ENCODE results near the gene RBM18.

RBM18 gene

DNA sequence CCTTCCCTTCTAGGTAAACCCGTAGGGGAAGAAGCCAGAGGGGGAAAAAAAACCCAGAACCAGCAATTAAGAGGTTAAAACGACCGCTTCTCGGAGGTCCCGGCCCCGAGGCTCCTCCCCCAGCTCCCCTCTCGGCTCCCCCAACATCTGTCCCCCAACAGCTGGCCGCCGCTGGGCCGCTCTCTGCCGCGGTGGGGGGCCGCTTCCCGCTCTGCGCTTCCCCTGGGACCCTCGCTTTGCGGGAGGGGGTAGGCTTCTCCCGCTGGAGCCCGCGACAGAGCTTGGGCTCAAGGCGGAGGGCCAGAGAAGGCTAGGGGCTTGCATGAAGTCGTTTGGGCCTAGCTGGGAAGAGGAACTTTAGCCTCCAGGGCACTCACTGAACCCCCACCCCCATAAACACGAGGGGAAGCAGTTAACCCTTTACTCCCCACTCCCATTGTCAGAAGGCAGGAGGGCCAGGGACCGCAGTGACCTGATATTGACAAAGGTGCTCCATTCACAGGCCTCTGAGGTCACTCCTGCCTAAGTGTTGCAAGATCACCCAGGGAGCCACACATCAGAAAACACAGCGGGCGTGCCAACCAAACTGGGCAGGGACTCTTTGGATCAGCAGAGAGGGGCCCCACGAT is 43.3 kb downstream of the RBM18 start:
- DNase-seq (ENCODE audit: low read depth): no peak

DNA sequence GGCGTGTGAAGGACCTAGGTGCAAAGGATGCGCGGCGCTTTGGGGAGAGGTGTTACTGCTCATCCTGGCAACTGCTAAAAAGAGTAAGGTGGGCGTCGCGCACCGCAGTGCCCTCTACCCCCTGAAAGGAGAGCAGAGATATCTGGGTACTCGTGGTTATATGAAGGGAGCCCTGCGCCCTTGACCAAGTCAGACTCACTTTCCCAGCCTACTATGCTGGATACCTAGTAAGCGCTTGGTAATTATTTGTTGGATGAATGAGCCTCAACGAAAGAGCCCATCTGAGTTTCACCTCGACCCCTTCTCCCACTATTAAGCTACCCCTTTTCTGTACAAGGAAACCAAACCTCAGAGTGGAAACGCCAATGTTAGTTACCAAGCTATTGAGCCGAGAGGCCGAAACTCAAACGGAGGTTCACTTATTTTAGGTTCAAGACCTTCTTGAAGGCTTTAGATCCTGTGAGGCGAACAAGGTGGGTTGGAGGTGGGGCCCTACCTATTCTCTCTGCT is 43.9 kb downstream of the RBM18 start:
- no peak for DNase-seq (ENCODE audit: low read depth)

DNA sequence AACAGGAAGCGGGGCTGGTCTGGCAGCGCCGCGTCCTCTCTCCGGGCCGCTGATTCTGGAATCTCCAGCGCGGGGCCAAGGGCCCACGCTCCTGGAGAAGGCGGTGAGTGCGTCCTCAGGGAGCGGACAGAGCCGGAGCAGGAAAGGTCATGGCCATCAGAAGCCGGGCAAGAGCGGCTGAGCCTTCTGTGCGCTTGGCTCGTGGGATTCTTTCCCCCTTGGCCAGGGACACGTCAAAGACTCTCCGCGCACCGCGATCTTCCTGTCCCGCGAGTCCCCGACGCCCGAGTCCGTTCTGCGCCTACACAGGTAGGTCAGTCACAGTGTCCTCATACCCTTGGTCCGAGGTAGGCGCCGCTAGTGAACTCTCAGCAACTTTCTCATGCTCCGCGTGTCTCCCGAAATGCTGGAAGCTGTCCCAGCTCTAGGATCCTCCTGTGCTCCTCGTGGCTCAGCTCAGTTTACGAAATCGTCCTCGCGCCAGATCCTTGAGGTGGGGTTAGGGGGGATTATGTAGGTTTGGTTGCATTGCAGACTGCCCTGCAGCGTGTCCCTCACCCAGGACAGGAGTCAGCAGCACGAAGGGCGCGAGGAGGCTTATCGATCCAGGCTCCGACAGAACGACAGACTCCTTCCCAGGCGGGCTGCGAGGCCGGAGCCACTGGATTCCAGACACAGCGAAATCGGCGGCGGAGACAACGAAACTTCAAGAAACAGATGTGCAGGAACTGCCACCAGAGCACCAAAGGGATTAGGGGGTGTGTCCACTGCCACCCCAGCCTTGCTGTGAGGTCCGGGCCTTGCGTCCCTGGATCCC is 44.6 kb downstream of the RBM18 start:
- DNase-seq (ENCODE audit: low read depth): no peak

DNA sequence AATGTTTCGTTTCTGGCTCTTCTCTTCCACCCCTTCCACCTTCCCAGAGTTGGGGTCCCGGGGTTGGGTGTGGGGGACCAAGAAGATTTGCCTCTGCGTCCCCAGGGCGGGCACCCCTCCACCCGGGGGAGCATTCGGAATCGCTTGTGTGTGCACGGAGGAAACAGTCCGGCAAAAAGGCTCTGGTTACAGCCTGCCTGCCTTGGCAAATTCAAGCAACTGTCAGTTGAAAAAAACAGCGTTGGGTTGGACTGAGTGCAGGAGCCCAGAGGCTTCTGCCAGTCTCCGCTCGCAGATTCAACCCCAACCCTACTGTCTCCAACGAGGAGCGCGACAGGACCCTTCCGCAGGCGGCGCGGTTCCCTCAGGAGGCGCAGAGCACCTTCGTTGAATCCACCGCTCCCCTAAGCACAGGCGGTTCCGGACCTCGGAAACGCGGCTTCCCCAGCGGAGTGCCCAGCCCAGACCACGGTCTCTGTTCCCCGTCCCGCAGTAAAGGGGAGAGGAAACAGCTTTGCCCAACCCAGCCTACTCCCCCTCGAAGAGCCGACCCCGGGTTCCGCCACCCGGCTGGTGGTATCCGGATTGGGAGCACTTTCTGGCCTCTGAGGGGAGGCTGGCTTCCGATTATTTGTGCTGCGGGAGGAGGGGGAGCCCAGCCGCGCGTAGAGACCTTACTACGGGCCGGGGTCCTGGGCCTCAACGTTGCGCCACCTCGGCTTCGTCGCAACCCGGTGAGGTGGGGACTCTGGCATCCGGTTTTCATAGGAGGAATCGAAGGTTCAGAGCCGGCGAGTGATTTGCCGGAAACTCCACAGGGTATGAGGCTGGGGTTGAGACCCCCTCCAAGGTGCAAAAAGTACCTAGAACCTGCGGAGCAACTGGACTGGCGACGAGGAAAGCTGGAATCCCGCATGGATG is 45.4 kb downstream of the RBM18 start:
- DNase-seq (ENCODE audit: low read depth): no peak

DNA sequence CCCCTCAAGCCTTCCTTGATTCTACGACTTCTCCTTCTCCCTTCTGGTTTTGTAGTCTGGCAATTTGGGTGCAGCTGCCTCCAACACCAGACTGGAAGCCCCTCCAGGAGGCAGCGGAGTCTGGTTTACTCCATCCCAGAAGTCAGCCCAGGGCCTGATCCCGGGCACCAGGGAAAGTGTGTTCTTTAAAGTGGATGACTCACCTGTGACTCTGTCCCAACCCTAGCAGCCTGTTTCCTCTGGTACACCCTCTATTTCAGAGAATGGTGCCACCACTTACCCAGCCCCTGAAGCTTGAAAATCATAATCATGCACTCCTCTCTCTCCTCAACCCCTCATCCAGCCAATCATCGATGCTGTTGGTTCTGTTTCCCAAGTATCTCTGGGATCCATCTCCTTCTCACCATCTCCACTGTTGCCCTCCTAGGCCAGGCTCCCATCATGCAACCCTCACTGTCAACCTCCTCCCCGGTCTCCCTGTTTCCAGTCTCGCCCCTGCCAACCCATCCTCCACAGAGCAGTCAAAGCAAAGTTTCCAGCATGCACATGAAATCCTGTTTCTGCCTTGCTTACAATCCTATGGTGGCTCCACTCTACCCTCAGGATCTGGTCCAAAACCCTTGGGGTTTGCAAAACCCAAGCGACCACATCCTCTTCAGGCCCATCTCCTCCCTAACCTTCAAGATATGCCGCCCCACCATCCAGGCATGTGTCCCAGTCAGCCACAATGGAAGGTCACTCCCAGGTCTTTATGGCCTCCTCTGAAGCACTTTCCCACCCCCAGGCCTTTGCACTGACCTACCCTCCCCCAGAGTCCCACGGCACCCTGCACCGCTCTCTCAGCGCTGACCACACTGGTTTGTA is 46.3 kb downstream of the RBM18 start:
- no peak for DNase-seq (ENCODE audit: low read depth)

DNA sequence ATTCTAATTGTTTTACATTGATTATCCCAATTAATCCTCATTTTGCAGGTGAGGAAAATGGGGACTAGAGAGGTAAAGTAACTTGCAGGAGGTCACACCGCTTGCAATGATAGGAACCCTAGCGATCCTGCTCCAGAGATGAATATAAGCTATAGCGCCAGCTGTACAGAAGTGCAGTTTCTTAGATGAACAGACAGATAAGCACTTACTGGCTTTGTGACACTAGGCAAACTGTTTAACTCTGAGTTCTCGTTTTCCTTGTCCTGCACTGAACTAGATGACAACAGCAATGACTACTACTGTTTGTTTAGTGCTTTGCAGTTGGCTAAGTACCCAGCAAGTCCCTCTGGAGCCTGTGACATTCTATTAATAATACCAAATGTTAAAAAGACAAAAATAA is 47.0 kb downstream of the RBM18 start:
- DNase-seq (ENCODE audit: low read depth): no peak

DNA sequence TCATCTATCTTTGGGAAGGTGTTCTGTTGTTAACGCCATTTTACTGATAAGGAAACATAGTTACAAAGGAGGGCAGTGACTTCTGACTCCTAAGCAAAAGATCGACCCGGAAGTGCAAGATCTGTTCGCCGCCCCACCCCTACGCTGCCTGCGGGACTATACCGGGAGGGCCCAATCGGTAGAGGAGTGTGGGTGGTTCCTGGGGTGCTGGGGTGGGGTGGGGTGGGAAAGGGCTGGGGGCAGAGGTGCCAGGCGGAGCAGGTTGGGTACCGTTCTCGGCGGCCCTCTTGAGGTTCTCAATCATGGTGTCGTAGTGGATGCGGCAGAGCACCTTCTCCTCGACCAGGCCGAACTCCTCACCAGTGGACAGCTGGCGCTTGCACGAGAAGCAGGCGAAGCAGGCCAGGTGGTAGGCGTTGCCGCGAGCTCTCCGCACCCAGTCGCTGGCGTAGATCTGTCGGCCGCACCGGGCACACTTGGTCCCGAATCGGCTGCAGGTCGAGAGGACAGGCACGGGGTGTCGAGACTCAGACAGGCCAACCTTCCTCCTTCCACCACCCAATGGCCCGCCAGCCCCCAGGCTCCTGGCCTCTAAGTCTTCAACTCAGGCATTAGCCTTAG is 47.7 kb downstream of the RBM18 start:
- no peak for DNase-seq (ENCODE audit: low read depth)

DNA sequence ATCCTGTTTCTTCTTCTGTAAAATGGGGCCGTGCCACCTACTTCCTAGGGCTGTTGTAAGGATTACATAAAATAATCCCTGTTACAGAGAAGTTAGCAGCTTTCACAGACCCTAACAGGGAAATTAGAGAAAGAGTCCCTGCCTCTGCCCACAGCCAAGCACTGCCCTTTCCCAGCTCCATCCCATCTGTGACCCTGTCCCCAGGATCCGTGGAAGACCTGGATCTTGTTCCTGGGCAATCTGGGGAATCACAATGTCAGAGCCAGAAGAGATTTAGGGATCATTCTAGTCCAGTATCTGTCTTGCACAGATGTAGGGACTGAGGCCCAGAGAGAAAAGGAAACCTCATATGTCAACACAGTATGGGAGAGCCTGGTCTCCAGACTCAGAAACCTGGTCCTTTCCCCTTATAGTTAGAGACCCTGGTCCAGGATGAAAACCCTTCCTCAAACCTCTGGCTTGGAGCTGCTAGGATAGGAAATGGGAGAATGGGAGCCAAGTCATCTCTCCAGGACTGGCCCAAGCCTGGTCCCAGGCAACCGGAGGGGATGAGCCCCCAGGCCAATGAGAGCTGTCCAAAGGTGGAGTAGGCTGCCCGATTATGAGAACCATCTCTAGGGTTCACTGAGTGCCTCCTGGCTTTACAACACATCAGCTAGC is 48.4 kb downstream of the RBM18 start:
- no peak for DNase-seq (ENCODE audit: low read depth)

DNA sequence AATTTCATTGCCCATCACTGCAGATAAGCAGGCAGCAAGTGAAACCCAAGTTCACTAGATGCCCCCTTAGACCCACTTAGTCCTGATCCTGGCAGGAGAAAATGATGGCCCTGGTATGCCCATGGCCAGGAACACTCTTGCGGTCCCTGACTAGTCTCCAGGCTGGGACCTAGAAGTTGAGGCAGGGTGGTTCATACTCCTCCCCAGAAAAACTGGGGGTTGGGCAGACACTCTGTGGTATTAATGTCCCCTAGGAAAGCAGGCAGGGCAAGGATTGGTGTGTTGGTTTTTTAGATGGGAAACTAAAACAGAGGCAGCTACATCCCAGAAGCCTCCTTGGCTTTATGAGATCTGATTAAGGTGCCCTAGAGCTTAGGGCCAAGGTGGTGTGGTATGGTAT is 49.0 kb downstream of the RBM18 start:
- DNase-seq (ENCODE audit: low read depth): no peak

DNA sequence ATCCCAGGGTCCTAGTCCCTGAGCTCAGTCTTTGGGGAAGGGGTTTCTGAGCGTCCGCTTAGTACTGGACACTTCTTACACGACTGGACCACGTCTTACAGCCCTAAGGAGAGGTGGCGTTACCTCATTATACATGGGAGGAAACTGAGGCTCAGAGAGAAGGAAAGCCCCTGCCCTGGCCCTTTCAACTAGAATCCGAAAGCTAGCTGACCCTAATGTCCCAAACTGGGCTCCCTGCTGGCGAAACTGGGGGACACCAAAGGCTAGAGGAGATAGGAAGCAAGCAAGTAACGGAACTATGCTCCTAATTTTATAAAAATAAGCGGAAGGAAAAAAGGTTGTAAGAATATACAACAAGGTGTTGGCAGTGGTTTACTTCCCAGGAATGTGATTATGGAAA is 50.1 kb downstream of the RBM18 start:
- DNase-seq (ENCODE audit: low read depth): no peak

DNA sequence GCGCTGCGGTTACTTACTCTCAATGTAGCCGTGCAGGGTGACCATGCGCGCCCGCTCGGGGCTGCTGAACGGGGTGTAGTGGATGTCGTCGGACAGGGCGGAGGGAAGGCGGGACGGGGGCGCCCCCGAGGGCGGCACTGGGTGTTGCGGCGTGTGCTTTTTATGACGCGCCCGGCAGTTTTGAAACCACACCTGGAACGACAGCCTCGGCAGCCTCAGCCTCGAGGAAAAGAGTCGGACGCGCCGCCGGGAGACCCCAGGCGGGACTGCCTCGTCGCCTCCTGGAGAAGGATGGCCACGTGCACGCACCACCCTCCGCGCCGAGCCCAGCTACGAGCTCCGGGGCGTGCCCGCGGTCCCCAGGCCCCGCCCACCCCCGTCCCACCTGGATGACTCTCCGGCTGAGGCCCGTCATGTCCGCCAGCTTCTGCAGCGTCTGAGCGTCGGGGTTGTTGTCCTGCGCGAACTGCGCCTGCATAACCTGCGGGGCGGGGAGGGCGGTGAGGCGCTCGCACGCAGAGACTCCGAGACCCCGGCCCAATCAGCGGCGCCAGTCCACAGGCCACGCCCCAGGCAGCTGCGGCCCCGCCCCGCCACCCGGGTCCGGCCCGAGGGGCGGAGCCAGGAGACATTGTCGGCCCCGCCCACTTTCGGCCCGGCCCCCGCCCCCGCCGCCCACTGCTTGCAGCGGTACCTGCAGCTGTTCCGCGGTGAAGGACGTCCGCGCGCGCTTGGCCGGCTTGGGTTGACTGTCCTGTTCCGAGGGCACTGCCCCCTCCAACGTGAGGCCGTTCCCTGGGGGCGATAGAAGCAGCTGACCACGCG is 50.8 kb downstream of the RBM18 start:
- DNase-seq (ENCODE audit: low read depth): no peak

DNA sequence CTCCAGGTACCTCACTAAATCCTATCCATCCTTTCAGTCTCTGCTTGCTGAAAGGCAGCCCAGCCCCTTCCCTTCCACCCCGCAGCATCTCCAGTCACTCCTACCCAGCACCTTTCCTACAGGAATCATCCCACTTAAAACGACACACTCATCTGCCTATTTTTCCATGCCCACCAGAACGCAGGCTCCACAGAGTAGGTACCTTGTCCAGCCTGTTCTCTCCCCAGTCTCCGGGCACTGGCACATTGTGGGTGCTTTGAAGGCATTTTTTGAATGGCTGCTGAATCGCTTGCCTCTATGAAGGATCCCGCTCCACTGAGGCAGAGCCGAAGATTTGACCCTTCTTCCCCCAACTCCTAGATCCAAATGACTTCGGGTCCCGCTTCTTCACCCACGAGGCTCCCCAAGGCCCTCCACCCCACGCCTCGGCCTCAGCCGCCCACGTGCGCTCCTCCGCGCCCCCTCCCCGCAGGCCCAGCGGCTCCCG is 51.5 kb downstream of the RBM18 start:
- DNase-seq (ENCODE audit: low read depth): no peak

DNA sequence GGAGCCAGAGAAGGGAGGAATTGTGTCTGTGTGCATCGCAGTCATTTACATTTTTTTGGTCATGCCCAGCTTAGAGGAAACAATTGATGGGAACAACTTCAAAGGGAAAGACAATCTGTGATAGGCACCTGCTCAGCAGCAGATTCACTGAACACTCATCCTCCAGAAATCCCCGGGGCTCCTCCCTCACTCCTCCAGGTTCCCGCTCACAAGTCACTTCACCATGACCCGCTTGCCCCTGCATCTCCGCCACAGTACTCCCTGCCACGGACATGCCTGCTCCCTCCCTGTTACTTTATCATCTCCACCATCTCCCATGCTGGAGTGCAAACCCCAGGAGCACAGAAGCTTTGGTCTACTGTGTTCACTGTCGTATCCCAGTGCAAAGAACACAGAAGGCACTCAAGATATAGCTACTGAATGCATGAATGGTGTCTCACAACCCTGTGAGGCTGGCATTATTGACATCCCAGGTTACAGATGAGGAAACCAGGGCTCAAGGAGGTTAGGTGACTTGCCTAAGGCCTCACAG is 52.1 kb downstream of the RBM18 start:
- no peak for DNase-seq (ENCODE audit: low read depth)

DNA sequence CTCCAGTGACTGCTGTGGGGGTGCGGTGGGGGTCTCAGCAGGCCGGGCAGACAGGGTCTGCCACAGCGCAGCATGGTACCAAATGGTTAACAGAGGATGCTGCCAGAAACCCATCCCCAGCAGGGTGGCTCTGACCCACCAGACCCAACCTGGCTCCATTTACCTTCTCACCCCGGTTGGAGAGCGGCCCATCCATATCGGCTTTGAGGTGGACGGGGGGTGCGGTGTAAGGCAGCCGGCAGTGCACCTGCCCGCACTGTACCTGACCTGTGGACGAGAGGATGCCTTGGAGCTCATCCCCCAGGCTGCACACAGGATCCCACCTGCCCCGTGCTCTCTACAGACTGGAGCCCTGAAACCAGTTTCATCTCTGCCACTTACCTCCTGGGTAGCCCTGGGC is 55.2 kb downstream of the RBM18 start:
- DNase-seq (ENCODE audit: low read depth): no peak

DNA sequence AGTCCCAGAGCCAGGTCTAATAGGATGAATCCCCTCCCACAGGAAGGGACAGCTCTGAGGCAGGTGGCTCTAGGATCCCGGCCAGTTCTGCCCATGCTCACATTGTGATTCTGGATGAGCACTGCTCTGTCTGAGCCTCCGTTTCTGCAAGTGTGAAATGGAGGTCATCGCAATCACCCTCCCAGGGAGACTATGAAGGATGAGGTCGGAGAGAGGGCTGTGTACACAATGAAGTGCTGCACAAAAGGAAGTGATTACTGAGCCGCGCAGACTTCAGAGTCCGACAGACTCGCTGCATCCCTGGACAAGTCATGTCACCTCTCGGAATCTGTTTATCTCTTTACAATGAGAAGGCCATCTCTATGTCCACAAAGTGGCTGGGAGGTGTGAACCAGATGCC is 57.5 kb downstream of the RBM18 start:
- no peak for DNase-seq (ENCODE audit: low read depth)

DNA sequence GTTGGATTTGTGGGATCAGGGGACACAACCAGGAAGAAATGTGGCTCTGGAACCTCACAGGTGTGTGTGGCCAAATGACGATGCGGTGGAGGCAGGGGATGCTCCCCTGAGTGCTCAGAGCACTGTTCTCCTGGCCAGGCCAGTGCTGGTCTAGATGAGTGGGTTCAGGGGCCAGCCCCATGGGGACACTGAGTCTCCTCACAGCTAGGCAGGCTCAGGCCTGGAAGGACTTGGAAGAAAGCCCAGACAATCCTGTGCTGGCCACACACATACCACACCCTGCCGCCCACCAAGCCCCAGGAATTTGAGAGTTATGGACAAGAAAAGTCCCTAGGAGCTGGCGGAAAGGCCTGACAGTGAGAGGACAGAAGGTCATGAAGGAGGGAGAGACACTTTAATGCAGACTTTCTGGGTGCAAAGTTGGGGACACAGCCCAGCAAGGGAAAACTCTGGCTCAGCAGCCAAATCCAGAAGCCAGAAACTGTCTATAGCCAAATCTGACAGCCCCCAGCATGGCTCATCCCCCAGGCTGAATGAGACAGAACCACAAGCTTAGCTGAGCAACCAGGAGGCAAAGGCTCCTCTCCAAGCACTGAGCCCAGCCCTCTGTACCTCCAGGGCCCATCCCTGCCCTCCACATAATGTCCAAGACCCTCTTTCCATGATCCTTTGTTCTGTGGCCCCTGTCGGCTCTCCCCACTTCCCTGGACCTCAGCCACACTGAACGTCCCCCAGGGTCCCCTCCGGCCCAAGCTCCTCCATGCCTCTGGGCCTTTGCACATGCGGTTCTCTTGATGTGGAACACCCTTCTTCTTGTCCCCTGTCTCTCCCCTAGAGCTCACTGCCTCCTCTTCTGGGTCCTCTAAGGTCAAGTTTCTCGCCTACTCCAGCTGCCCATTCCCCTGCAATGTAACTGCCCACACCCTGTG is 58.3 kb downstream of the RBM18 start:
- DNase-seq (ENCODE audit: low read depth): no peak

DNA sequence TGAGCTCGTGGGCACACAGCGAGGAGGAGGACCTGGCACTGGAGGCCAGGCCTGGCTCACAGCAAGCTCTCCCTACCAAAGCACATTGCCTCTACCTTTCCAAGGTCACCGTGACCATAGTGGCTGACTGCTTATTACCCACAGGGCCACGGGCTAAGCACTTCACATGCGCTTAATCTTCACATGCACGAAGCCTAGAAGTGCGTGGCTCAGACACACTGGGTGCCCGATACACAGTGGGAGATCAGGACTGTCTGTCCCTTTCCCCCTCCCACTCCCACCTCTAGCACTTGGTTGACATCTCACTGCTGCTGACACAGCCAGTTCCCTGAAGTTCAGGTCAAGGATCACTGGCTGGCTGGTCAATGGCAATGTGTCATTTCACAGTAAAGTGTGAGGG is 59.5 kb downstream of the RBM18 start:
- DNase-seq (ENCODE audit: low read depth): no peak

DNA sequence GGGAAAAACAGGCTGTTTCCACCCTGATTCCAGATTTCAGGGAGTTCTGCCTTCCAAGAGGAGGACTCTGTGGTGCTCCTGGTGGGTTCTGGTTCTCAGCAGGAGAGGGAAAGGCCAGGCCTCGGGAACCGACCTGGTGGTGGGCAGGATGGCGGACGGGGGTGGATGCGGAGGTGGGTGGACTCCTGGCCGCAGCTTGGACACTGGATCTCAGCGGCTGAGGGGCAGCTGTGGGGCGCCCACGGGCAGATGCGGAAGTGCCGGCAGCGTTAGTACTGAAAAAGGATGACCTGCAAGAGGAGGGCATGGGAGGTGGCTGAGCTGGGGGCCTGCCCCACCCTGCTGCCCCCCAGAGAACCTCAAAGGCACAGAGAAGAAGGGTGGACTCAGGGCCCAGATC is 60.1 kb downstream of the RBM18 start:
- DNase-seq (ENCODE audit: low read depth): no peak

Measured in T-helper 22 cell (primary cell).